PC-9 (cell line): ENCODE measurements around the gene PRPS2.

Experiments
- EZH2 ChIP-seq: fragments of 200-600 bp; sonication (generic); IDR thresholded peaks from 2 replicates; pipeline ENCODE4 v1.8.0; 2017; ENCODE audit warnings: antibody characterized with exemption, low read depth
- TF ChIP-seq, protein P1 (sequence below): fragments of 200-600 bp; sonication (generic); conservative IDR thresholded peaks from 2 replicates; pipeline ENCODE4 v1.6.1; 2017; ENCODE audit warnings: mixed run types, antibody characterized with exemption, mild to moderate bottlenecking, moderate library complexity

DNA sequence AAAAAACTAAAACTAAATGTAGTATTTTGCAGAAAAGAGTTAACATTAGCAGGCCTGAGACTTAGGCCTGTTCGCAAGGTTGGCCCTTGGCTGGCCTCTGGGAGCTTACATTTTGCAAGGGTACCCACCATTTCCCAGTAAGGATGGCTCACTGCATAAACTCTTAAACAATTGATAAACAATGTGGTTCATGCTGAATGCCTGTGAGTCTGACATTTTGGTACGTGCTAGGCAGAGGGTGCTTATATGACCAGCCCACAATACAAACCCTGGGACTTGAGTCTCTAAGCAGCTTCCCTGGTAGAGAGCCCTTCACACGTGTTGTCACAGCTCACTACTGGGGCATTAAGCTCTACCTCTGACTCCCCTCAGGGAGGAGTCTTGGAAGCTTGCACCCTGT lies 7.4 kb downstream of the PRPS2 start:
- TF ChIP-seq EZH2, result no peak
- TF ChIP-seq, protein P1, sequence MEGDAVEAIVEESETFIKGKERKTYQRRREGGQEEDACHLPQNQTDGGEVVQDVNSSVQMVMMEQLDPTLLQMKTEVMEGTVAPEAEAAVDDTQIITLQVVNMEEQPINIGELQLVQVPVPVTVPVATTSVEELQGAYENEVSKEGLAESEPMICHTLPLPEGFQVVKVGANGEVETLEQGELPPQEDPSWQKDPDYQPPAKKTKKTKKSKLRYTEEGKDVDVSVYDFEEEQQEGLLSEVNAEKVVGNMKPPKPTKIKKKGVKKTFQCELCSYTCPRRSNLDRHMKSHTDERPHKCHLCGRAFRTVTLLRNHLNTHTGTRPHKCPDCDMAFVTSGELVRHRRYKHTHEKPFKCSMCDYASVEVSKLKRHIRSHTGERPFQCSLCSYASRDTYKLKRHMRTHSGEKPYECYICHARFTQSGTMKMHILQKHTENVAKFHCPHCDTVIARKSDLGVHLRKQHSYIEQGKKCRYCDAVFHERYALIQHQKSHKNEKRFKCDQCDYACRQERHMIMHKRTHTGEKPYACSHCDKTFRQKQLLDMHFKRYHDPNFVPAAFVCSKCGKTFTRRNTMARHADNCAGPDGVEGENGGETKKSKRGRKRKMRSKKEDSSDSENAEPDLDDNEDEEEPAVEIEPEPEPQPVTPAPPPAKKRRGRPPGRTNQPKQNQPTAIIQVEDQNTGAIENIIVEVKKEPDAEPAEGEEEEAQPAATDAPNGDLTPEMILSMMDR, result no peak
